Neuronal stem cell (in vitro differentiated cells): ENCODE results near the gene P2RX3.

Experiments used
- DNase-seq: peaks from one replicate; pipeline ENCODE4 v3.0.0-alpha.2; 2013; ENCODE audit warnings: low spot score
- H2AFZ ChIP-seq: one replicate; pipeline ENCODE4 v1.6.1; 2013; ENCODE audit warnings: mild to moderate bottlenecking, low read length, inconsistent platforms
- H2AK5ac ChIP-seq: 2 replicates; pipeline ENCODE4 v1.6.1; 2013; ENCODE audit warnings: low read depth, mild to moderate bottlenecking, inconsistent platforms, low read length, moderate library complexity, mixed read lengths
- H2BK120ac ChIP-seq: 2 replicates; pipeline ENCODE4 v1.6.1; 2013; ENCODE audit warnings: low read depth, mild to moderate bottlenecking, inconsistent platforms, low read length, moderate library complexity, mixed read lengths
- H2BK12ac ChIP-seq: one replicate; pipeline ENCODE4 v1.6.1; 2013; ENCODE audit warnings: low read length, inconsistent platforms
- H2BK15ac ChIP-seq: 2 replicates; pipeline ENCODE4 v1.6.1; 2013; ENCODE audit warnings: mild to moderate bottlenecking, low read length, inconsistent platforms, mixed read lengths
- H2BK5ac ChIP-seq: one replicate; pipeline ENCODE4 v1.6.1; 2013; ENCODE audit warnings: inconsistent platforms, mild to moderate bottlenecking, low read length, moderate library complexity
- H3K14ac ChIP-seq: one replicate; pipeline ENCODE4 v1.6.1; 2013; ENCODE audit warnings: low read length, inconsistent platforms
- H3K18ac ChIP-seq: 2 replicates; pipeline ENCODE4 v1.6.1; 2013; ENCODE audit warnings: low read length, inconsistent platforms
- H3K23ac ChIP-seq: 2 replicates; pipeline ENCODE4 v1.6.1; 2013; ENCODE audit warnings: low read depth, mild to moderate bottlenecking, mixed read lengths, low read length, inconsistent platforms; ENCODE audit not compliant: poor library complexity
- H3K27ac ChIP-seq: replicated peaks from 3 replicates; pipeline ENCODE4 v1.5.1; 2013; ENCODE audit warnings: low read length, inconsistent platforms
- H3K27me3 ChIP-seq, 3 experiments: 2 replicates each; pipeline ENCODE4 v1.6.1; 2013; ENCODE audit warnings: low read length in 3 of 3, mild to moderate bottlenecking in 2 of 3, inconsistent platforms in 1 of 3, low read depth in 1 of 3, mixed read lengths in 1 of 3, moderate library complexity in 1 of 3; ENCODE audit not compliant: control insufficient read depth in 3 of 3, insufficient read depth in 3 of 3
- H3K36me3 ChIP-seq, 2 donors: replicated peaks in 1 of 2; 2 replicates each; pipeline ENCODE4 v1.6.1; 2013; ENCODE audit warnings: low read length in 2 of 2; ENCODE audit not compliant: control insufficient read depth in 2 of 2, insufficient read depth in 2 of 2
- H3K4ac ChIP-seq: 2 replicates; pipeline ENCODE4 v1.6.1; 2013; ENCODE audit warnings: inconsistent platforms, mild to moderate bottlenecking, low read length, moderate library complexity
- H3K4me1 ChIP-seq, 2 donors: 1 replicate in 1 of 2; 2 replicates in 1 of 2; pipeline ENCODE4 v1.6.1; 2013; ENCODE audit warnings: low read length in 2 of 2, low read depth in 1 of 2; ENCODE audit not compliant: control insufficient read depth in 2 of 2, insufficient read depth in 1 of 2
- H3K4me2 ChIP-seq: one replicate; pipeline ENCODE4 v1.6.1; 2013; ENCODE audit warnings: mild to moderate bottlenecking, low read length, inconsistent platforms; ENCODE audit not compliant: insufficient read depth, poor library complexity, severe bottlenecking
- H3K4me3 ChIP-seq, 2 donors: 2 replicates each; pipeline ENCODE4 v1.5.1; 2013; ENCODE audit warnings: low read length in 2 of 2, mild to moderate bottlenecking in 2 of 2, inconsistent platforms in 1 of 2, moderate library complexity in 1 of 2
- H3K79me1 ChIP-seq: one replicate; pipeline ENCODE4 v1.6.1; 2013; ENCODE audit warnings: low read depth, mild to moderate bottlenecking, inconsistent platforms, low read length, moderate library complexity
- H3K9ac ChIP-seq: one replicate; pipeline ENCODE4 v1.6.1; 2013; ENCODE audit warnings: mild to moderate bottlenecking, low read depth, low read length, inconsistent platforms; ENCODE audit not compliant: poor library complexity
- H3K9me3 ChIP-seq, 2 donors: replicated peaks in 1 of 2; 2 replicates each; pipeline versions ENCODE3 to v1.6.1; 2013; ENCODE audit warnings: low read length in 2 of 2, mild to moderate bottlenecking in 2 of 2, inconsistent platforms in 1 of 2, low read depth in 1 of 2, mixed read lengths in 1 of 2, moderate library complexity in 1 of 2; ENCODE audit not compliant: control insufficient read depth in 2 of 2, insufficient read depth in 1 of 2
- H4K8ac ChIP-seq: one replicate; pipeline ENCODE4 v1.6.1; 2013; ENCODE audit warnings: low read depth, mild to moderate bottlenecking, inconsistent platforms, low read length, moderate library complexity
- H4K91ac ChIP-seq: one replicate; pipeline ENCODE4 v1.6.1; 2013; ENCODE audit warnings: low read length, low read depth, mild to moderate bottlenecking, inconsistent platforms; ENCODE audit not compliant: poor library complexity
- WGBS, 2 donors: extraction: QIAGEN DNeasy Blood & Tissue Kit; methylation state at CpG; one replicate each; pipeline ENCODE4 v1.1.7; 2013; ENCODE audit warnings: missing lambda C conversion rate in 2 of 2, mixed read lengths in 1 of 2; ENCODE audit not compliant: insufficient read length in 2 of 2, insufficient replicate concordance in 1 of 2; ENCODE audit errors: extremely low coverage in 2 of 2; 5-methylcytosine and 5-hydroxymethylcytosine counted together

Gene P2RX3

GRCh38 chr11:57406337-57406904 lies 68.3 kb downstream of the P2RX3 start:
- Histone ChIP-seq H3K27me3 (no peaks in the 10 kb centered on the region), H3K9me3 (no peaks in the 10 kb centered on the region), H4K91ac (no peak overlapping the region), H3K79me1 (no peaks in the 10 kb centered on the region), H4K8ac (no peak overlapping the region), H3K4me1 (peaks cover 0 to 1% of the 10 kb centered on the region in 2 donors), H3K9ac (no peak overlapping the region), H2AK5ac (no peak overlapping the region), H3K18ac (no peak overlapping the region), H2BK15ac (no peak overlapping the region), H2AFZ (no peak overlapping the region), H3K27ac (no peak overlapping the region), H2BK5ac (no peak overlapping the region), H3K4ac (no peak overlapping the region), H2BK12ac (no peak overlapping the region), H3K14ac (no peak overlapping the region), H3K36me3 (peaks cover 12 to 45% of the 10 kb centered on the region in 2 donors), H3K4me3 (no peak overlapping the region), H2BK120ac (no peak overlapping the region), H3K23ac (no peak overlapping the region), H3K4me2 (no peak overlapping the region)
- no peak for DNase-seq
- no CpG with 5 or more reads among the region's 4 CpGs for WGBS, 2 donors

DNA sequence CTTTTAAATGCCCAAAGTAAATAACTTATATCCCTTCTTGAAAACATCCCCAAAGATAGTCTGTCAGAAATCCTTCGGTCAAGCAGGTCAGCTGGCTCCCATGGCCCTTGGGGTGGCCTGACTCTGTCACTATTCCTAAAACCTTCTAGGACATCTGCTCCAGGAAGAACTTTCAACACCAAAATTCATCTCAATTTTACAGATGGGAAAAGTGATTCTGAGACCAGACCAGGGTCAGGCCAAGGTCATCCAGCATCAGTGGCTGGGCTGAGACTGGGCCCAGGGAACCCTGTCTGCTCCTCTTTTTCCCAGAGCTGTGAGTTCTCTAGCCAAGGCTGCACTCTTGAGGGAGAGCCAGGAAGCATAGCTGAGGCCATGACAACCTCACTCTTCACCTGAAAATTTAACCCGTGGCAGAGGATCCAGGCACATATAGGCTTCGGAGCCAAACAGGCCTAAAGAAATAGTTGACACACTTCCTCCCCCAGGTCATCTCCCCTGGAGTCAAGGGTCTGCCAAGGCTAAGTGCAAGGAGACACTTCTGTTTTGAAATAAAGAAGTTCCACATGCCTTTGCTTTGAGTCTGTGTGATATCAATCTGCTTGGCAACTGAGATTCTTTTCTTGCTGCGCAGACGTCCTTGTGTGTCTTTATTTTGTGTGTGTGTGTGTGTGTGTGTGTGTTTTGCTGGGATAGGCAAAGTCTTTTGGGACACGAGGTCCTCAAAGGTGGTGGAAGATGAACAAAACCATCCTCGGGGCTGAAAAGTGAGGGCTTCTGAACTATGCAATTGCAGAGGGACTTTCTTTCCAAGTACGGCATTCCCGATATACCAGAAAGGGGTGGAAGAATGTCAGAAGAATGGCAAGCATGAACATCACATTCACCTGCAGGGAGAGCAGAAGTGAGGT lies 69.1 kb downstream of the P2RX3 start:
- WGBS, 2 donors: no CpG with 5 or more reads among the region's 9 CpGs

GRCh38 chr11:57407941-57408475 lies 69.9 kb downstream of the P2RX3 start:
- Histone ChIP-seq H3K4me1 (peaks cover 0 to 1% of the 10 kb centered on the region in 2 donors), H4K8ac (no peak overlapping the region), H2BK120ac (no peak overlapping the region), H3K18ac (no peak overlapping the region), H3K27ac (no peak overlapping the region), H3K23ac (no peak overlapping the region), H3K9me3 (no peaks in the 10 kb centered on the region), H3K79me1 (no peaks in the 10 kb centered on the region), H3K36me3 (peaks cover 12 to 55% of the 10 kb centered on the region in 2 donors), H2AK5ac (no peak overlapping the region), H3K27me3 (no peaks in the 10 kb centered on the region), H3K14ac (no peak overlapping the region), H4K91ac (no peak overlapping the region), H2BK5ac (no peak overlapping the region), H2AFZ (no peak overlapping the region), H3K4ac (no peak overlapping the region), H3K9ac (no peak overlapping the region), H2BK12ac (no peak overlapping the region), H3K4me2 (no peak overlapping the region), H3K4me3 (no peak overlapping the region), H2BK15ac (no peak overlapping the region)
- no peak for DNase-seq
- no CpG with 5 or more reads among the region's 8 CpGs for WGBS, 2 donors

More for the DNA sequence above, 69.1 kb downstream of the P2RX3 start:
- H3K4me3 ChIP-seq: no peak overlapping the region
- H4K91ac ChIP-seq: no peak overlapping the region
- no peak overlapping the region for H3K27ac ChIP-seq
- H4K8ac ChIP-seq: no peak overlapping the region
- H3K23ac ChIP-seq: no peak overlapping the region
- H3K9ac ChIP-seq: no peak overlapping the region
- no peak overlapping the region for H2BK12ac ChIP-seq
- H3K4ac ChIP-seq: no peak overlapping the region
- H3K27me3 ChIP-seq: no peaks in the 10 kb centered on the region
- no peak for DNase-seq
- H3K4me2 ChIP-seq: no peak overlapping the region
- no peak overlapping the region for H2AFZ ChIP-seq
- H2AK5ac ChIP-seq: no peak overlapping the region
- H3K36me3 ChIP-seq: peaks cover 12 to 51% of the 10 kb centered on the region in 2 donors
- no peak overlapping the region for H2BK5ac ChIP-seq
- H3K9me3 ChIP-seq: no peaks in the 10 kb centered on the region
- peaks cover 0 to 1% of the 10 kb centered on the region in 2 donors for H3K4me1 ChIP-seq
- no peak overlapping the region for H2BK15ac ChIP-seq
- no peak overlapping the region for H2BK120ac ChIP-seq
- no peak overlapping the region for H3K18ac ChIP-seq
- no peak overlapping the region for H3K14ac ChIP-seq
- H3K79me1 ChIP-seq: no peaks in the 10 kb centered on the region

DNA sequence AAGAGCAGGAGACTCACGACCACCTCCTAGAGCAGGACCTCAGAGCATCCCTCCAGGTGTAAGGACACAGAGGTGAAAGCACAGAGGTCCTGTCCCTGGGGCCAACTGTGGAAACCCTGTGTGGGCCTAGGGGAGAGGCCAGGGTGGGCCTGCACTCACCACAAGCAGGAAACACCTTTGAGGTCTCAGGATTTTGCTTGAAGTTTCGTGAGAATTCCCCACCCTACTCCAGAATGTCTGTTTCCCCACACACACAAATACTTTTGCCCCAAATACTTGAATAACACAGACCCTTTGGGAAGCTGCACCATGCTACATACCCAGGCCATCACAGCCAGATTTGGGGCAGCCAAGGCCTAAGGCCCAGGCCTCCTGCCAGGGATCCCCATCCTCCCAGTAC lies 70.6 kb downstream of the P2RX3 start:
- no peaks in the 10 kb centered on the region for H3K9me3 ChIP-seq
- no peak overlapping the region for H3K27ac ChIP-seq
- H3K18ac ChIP-seq: no peak overlapping the region
- H3K4ac ChIP-seq: no peak overlapping the region
- no peak for DNase-seq
- H3K36me3 ChIP-seq: peaks cover 15 to 62% of the 10 kb centered on the region in 2 donors
- no peak overlapping the region for H3K9ac ChIP-seq
- H4K91ac ChIP-seq: no peak overlapping the region
- H3K27me3 ChIP-seq: no peaks in the 10 kb centered on the region
- no peak overlapping the region for H2BK120ac ChIP-seq
- H2AFZ ChIP-seq: no peak overlapping the region
- peaks cover 0 to 1% of the 10 kb centered on the region in 2 donors for H3K4me1 ChIP-seq
- H2AK5ac ChIP-seq: no peak overlapping the region
- H3K79me1 ChIP-seq: no peaks in the 10 kb centered on the region
- H4K8ac ChIP-seq: no peak overlapping the region
- no peak overlapping the region for H3K4me2 ChIP-seq
- no peak overlapping the region for H2BK15ac ChIP-seq
- no CpG with 5 or more reads among the region's 2 CpGs for WGBS, 2 donors
- H3K23ac ChIP-seq: no peak overlapping the region
- no peak overlapping the region for H3K4me3 ChIP-seq
- H2BK5ac ChIP-seq: no peak overlapping the region
- no peak overlapping the region for H2BK12ac ChIP-seq
- no peak overlapping the region for H3K14ac ChIP-seq
